GM12878 (cell line): Measurements from ENCODE around the gene CCDC32. TPM values are rescaled to one million over a fixed set of nuclear protein-coding genes. Genes with fewer than 3 reads are reported as not detected.
A peak's percentile ranks its signal among the peaks of the same experiment; 100 is the strongest.

Experiments used
- ATF2 ChIP-seq: IDR thresholded peaks from 2 replicates; pipeline ENCODE4 v1.6.1; 2012; ENCODE audit warnings: low read length, inconsistent platforms
- BACH1 ChIP-seq: fragments of 450-650 bp; IDR thresholded peaks from 2 replicates; pipeline ENCODE4 v1.6.1; 2017; ENCODE audit warnings: mild to moderate bottlenecking, borderline replicate concordance
- BHLHE40 ChIP-seq, 2 experiments: fragments of 450-650 bp in 1 of 2; IDR thresholded peaks; 2 replicates each; pipeline ENCODE4 v1.6.1; 2011 to 2017; ENCODE audit warnings: low read depth in 2 of 2, borderline replicate concordance in 1 of 2, improper control_type of control experiment in 1 of 2, low read length in 1 of 2, mild to moderate bottlenecking in 1 of 2
- BMI1 ChIP-seq: fragments of 450-650 bp; IDR thresholded peaks from 2 replicates; pipeline ENCODE4 v1.6.1; 2016; ENCODE audit warnings: mild to moderate bottlenecking, moderate library complexity, borderline replicate concordance
- CHD2 ChIP-seq: IDR thresholded peaks from 2 replicates; pipeline ENCODE4 v1.6.1; 2011; ENCODE audit warnings: low read depth, low read length, improper control_type of control experiment, borderline replicate concordance
- CREB1 ChIP-seq: IDR thresholded peaks from 2 replicates; pipeline ENCODE4 v1.6.1; 2012; ENCODE audit warnings: low read depth, mild to moderate bottlenecking, inconsistent platforms
- CTCF ChIP-seq, 3 experiments: IDR thresholded peaks in 2 of 3; conservative IDR thresholded peaks in 1 of 3; 2 replicates each; pipeline ENCODE4 v1.5.1; 2011; ENCODE audit warnings: low read depth in 3 of 3, low read length in 3 of 3, mild to moderate bottlenecking in 3 of 3, control low read depth in 2 of 3, moderate library complexity in 2 of 3, inconsistent platforms in 1 of 3, mixed read lengths in 1 of 3; ENCODE audit not compliant: control insufficient read depth in 2 of 3, insufficient read depth in 1 of 3; ENCODE audit errors: extremely low read depth in 1 of 3
- DPF2 ChIP-seq: fragments of 450-650 bp; IDR thresholded peaks from 2 replicates; pipeline ENCODE4 v1.6.1; 2017; ENCODE audit warnings: mild to moderate bottlenecking
- EED ChIP-seq: sonication (generic); IDR thresholded peaks from 2 replicates; pipeline ENCODE4 v1.6.1; 2016; ENCODE audit warnings: antibody characterized with exemption, low read depth
- FOS ChIP-seq: IDR thresholded peaks from 3 replicates; pipeline ENCODE4 v1.6.1; 2011; ENCODE audit warnings: borderline replicate concordance; ENCODE audit not compliant: insufficient read length; ENCODE audit errors: extremely low read depth
- HDGF ChIP-seq: fragments of 450-650 bp; IDR thresholded peaks from 2 replicates; pipeline ENCODE4 v1.6.1; 2016; ENCODE audit warnings: antibody characterized with exemption
- IKZF1 ChIP-seq: fragments of 450-650 bp; conservative IDR thresholded peaks from 2 replicates; pipeline ENCODE4 v1.6.1; 2017; ENCODE audit warnings: antibody characterized with exemption, mild to moderate bottlenecking
- MTA2 ChIP-seq: fragments of 450-650 bp; IDR thresholded peaks from 2 replicates; pipeline ENCODE4 v1.6.1; 2016; ENCODE audit warnings: low read depth, mild to moderate bottlenecking, moderate library complexity
- POLR2A ChIP-seq: IDR thresholded peaks from 2 replicates; pipeline ENCODE4 v1.6.1; 2011; ENCODE audit warnings: low read depth, mild to moderate bottlenecking, low read length
- POLR2AphosphoS2 ChIP-seq: IDR thresholded peaks from 2 replicates; pipeline ENCODE4 v1.6.1; 2011; ENCODE audit warnings: low read depth, mild to moderate bottlenecking, low read length, improper control_type of control experiment, moderate library complexity
- POLR2AphosphoS5 ChIP-seq: IDR thresholded peaks from 2 replicates; pipeline ENCODE4 v1.6.1; 2011; ENCODE audit warnings: mild to moderate bottlenecking, low read length, inconsistent platforms
- RELA ChIP-seq: fragments of 450-650 bp; IDR thresholded peaks from 2 replicates; pipeline ENCODE4 v1.8.0; 2014; ENCODE audit warnings: borderline replicate concordance; ENCODE audit not compliant: partially characterized antibody
- SP1 ChIP-seq: IDR thresholded peaks from one replicate; pipeline ENCODE4 v1.6.1; 2011; ENCODE audit warnings: low read depth, low read length
- TAF1 ChIP-seq: IDR thresholded peaks from 2 replicates; pipeline ENCODE4 v1.6.1; 2011; ENCODE audit warnings: mild to moderate bottlenecking, low read depth, low read length, borderline replicate concordance
- TCF3 ChIP-seq: IDR thresholded peaks from 2 replicates; pipeline ENCODE4 v1.6.1; 2012; ENCODE audit warnings: low read depth, mild to moderate bottlenecking, low read length, borderline replicate concordance; ENCODE audit not compliant: insufficient read depth
- polyA plus RNA-seq, 11 experiments: library from polyadenylated mRNA; depleted of rRNA in 4 of 11; unstranded in 6 of 11; stranded (reverse) in 5 of 11; fragments of >200 nt; fragmentation: Nextera tagmentation in 4 of 11; fragmentation: Illumina TruSeq in 1 of 11; extraction: Ambion mirVana in 4 of 11; extraction: Trizol in 1 of 11; gene quantifications; 1 replicate in 1 of 11; 2 replicates in 10 of 11; pipeline versions ENCODE4 v1.2.1 to v1.2.3, GENCODE V29; 2011 to 2016; ENCODE audit warnings: inconsistent platforms in 2 of 11, missing spikeins in 2 of 11, low read depth in 1 of 11
- total RNA-seq, 4 experiments: library from RNA; depleted of rRNA in 3 of 4; stranded (reverse); fragments of >200 nt in 3 of 4; fragmentation: Illumina TruSeq in 1 of 4; extraction: Trizol in 1 of 4; gene quantifications; 2 replicates each; pipeline versions ENCODE4 v1.2.1 to v1.2.3, GENCODE V29; 2013 to 2021
- TF ChIP-seq, protein P1 (sequence below): fragments of 450-650 bp; IDR thresholded peaks from 2 replicates; pipeline ENCODE4 v1.6.1; 2016; ENCODE audit warnings: mild to moderate bottlenecking
- TF ChIP-seq, protein P2 (sequence below): fragments of 450-650 bp; IDR thresholded peaks from 2 replicates; pipeline ENCODE4 v1.6.1; 2014; ENCODE audit warnings: mild to moderate bottlenecking
- TF ChIP-seq, protein P3 (sequence below): fragments of 450-650 bp; IDR thresholded peaks from 2 replicates; pipeline ENCODE4 v1.6.1; 2017; ENCODE audit warnings: low read depth, mild to moderate bottlenecking, moderate library complexity

CCDC32 gene
- total and polyA plus RNA-seq, 10 of the 15 experiments (the other 5 are each of a cell fraction or from before 2014, with no cell fraction given), result 30.2 to 74.3 (median 46.5) TPM

- TF ChIP-seq, protein P1, sequence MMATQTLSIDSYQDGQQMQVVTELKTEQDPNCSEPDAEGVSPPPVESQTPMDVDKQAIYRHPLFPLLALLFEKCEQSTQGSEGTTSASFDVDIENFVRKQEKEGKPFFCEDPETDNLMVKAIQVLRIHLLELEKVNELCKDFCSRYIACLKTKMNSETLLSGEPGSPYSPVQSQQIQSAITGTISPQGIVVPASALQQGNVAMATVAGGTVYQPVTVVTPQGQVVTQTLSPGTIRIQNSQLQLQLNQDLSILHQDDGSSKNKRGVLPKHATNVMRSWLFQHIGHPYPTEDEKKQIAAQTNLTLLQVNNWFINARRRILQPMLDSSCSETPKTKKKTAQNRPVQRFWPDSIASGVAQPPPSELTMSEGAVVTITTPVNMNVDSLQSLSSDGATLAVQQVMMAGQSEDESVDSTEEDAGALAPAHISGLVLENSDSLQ, result peak; percentile 85
- peak; percentile 92 to 94 for TF ChIP-seq BHLHE40 (IDR thresholded peaks at IDR 0.05; ENCODE audit: borderline replicate concordance in 1 of 2, low read depth in 2 of 2, low read length in 1 of 2)
- TF ChIP-seq EED, result peak; percentile 47; the same call in 1 of the 2 replicates
- TF ChIP-seq CHD2, result peak; percentile 40; the same call in 1 of the 2 replicates
- TF ChIP-seq BMI1, result peak; percentile 54; the same call in 1 of the 2 replicates
- TF ChIP-seq ATF2, result no peak
- peak; percentile 90 for TF ChIP-seq POLR2A
- TF ChIP-seq MTA2, result 0 out of 2 replicates have a peak, but pooled peaks have one; percentile 14
- TF ChIP-seq TCF3, result no peak
- peak; percentile 29 for TF ChIP-seq RELA
- peak; percentile 30 for TF ChIP-seq FOS
- peak; percentile 96 for TF ChIP-seq HDGF
- peak; percentile 83; the same call in 1 of the 2 replicates for TF ChIP-seq POLR2AphosphoS2
- peak; percentile 82 for TF ChIP-seq SP1
- TF ChIP-seq, protein P2, sequence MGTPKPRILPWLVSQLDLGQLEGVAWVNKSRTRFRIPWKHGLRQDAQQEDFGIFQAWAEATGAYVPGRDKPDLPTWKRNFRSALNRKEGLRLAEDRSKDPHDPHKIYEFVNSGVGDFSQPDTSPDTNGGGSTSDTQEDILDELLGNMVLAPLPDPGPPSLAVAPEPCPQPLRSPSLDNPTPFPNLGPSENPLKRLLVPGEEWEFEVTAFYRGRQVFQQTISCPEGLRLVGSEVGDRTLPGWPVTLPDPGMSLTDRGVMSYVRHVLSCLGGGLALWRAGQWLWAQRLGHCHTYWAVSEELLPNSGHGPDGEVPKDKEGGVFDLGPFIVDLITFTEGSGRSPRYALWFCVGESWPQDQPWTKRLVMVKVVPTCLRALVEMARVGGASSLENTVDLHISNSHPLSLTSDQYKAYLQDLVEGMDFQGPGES, result peak; percentile 48; the same call in 1 of the 2 replicates
- TF ChIP-seq IKZF1, result peak; percentile 76; the same call in 1 of the 2 replicates
- peak; percentile 40; the same call in 1 of the 2 replicates for TF ChIP-seq DPF2
- TF ChIP-seq POLR2AphosphoS5, result peak; percentile 95
- no peak for TF ChIP-seq CTCF (IDR thresholded peaks at IDR 0.05 in 2 of 3, conservative IDR thresholded peaks at IDR 0.05 in 1 of 3; ENCODE audit: control insufficient read depth in 2 of 3, extremely low read depth in 1 of 3, insufficient read depth in 1 of 3, low read depth in 3 of 3, low read length in 3 of 3)
- TF ChIP-seq TAF1, result 0 out of 2 replicates have a peak, but pooled peaks have one; percentile 78
- TF ChIP-seq BACH1, result peak; percentile 49
- TF ChIP-seq, protein P3, sequence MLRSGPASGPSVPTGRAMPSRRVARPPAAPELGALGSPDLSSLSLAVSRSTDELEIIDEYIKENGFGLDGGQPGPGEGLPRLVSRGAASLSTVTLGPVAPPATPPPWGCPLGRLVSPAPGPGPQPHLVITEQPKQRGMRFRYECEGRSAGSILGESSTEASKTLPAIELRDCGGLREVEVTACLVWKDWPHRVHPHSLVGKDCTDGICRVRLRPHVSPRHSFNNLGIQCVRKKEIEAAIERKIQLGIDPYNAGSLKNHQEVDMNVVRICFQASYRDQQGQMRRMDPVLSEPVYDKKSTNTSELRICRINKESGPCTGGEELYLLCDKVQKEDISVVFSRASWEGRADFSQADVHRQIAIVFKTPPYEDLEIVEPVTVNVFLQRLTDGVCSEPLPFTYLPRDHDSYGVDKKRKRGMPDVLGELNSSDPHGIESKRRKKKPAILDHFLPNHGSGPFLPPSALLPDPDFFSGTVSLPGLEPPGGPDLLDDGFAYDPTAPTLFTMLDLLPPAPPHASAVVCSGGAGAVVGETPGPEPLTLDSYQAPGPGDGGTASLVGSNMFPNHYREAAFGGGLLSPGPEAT, result peak; percentile 65
- peak; percentile 89 for TF ChIP-seq CREB1
Measured at GRCh38 chr15:40564591-40565332, at the start of gene CCDC32 (continued).
